Natural killer cell (primary cell): ENCODE measurements around the gene NEDD4. TPM values are rescaled to one million over a fixed set of nuclear protein-coding genes. Genes with fewer than 3 reads are reported as not detected.

Experiments used
- ATAC-seq, 3 donors: fragments of 150-1000 bp in 2 of 3; fragments of 200-7000 bp in 1 of 3; cut with Tn5 transposase; 1 replicate in 1 of 3; 2 replicates in 2 of 3; pipeline ENCODE4 v1.10.0; 2021; ENCODE audit warnings: mild to moderate bottlenecking in 2 of 3, moderate library complexity in 2 of 3
- DNase-seq, 2 donors: peaks; one replicate each; pipeline versions ENCODE4 v3.0.0 to v3.0.0-alpha.2; 2013 to 2021; ENCODE audit warnings: mixed read lengths in 1 of 2
- H3K27ac ChIP-seq: one replicate; pipeline ENCODE4 v1.5.1; 2013; ENCODE audit warnings: mild to moderate bottlenecking, low read length
- H3K27me3 ChIP-seq: one replicate; pipeline ENCODE4 v1.6.1; 2013; ENCODE audit warnings: low read length; ENCODE audit not compliant: control insufficient read depth, insufficient read depth
- H3K36me3 ChIP-seq: one replicate; pipeline ENCODE4 v1.6.1; 2013; ENCODE audit warnings: low read length; ENCODE audit not compliant: control insufficient read depth, insufficient read depth
- H3K4me1 ChIP-seq: one replicate; pipeline ENCODE4 v1.6.1; 2013; ENCODE audit warnings: low read length; ENCODE audit not compliant: control insufficient read depth, insufficient read depth
- H3K4me3 ChIP-seq: one replicate; pipeline ENCODE4 v1.5.1; 2013; ENCODE audit warnings: low read length
- H3K9me3 ChIP-seq: one replicate; pipeline ENCODE4 v1.6.1; 2013; ENCODE audit warnings: low read length; ENCODE audit not compliant: control insufficient read depth, insufficient read depth
- H3K27ac Mint-ChIP-seq, 2 donors: one replicate each; pipeline ENCODE4 v1.8.0; 2022; ENCODE audit warnings: mild to moderate bottlenecking in 2 of 2, mixed read lengths in 2 of 2, moderate library complexity in 1 of 2
- H3K27me3 Mint-ChIP-seq, 2 donors: one replicate each; pipeline ENCODE4 v1.8.0; 2022; ENCODE audit warnings: low read depth in 2 of 2, mixed read lengths in 2 of 2
- H3K36me3 Mint-ChIP-seq: one replicate; pipeline ENCODE4 v1.8.0; 2022; ENCODE audit warnings: mixed read lengths
- H3K4me1 Mint-ChIP-seq, 2 donors: one replicate each; pipeline ENCODE4 v1.8.0; 2022; ENCODE audit warnings: mixed read lengths in 2 of 2
- H3K4me3 Mint-ChIP-seq: one replicate; pipeline ENCODE4 v1.8.0; 2022; ENCODE audit warnings: mild to moderate bottlenecking, moderate library complexity, mixed read lengths
- H3K9me3 Mint-ChIP-seq, 2 donors: one replicate each; pipeline ENCODE4 v1.8.0; 2022; ENCODE audit warnings: mixed read lengths in 2 of 2
- CTCF ChIP-seq: fragments of 200-600 bp; IDR thresholded peaks from one replicate; pipeline ENCODE4 v1.8.0; 2022; ENCODE audit warnings: antibody characterized with exemption
- WGBS: methylation state at CpG from one replicate; pipeline ENCODE4 v1.1.7; 2013; ENCODE audit warnings: missing lambda C conversion rate; ENCODE audit not compliant: insufficient coverage; 5-methylcytosine and 5-hydroxymethylcytosine counted together
- intact Hi-C: fragments of 100-400 bp; cut with micrococcal nuclease; formaldehyde crosslinking; loops from one replicate; pipeline ENCODE4 v1.14.2; 2022
- total RNA-seq, 4 donors: library from RNA; stranded (reverse); fragments of 120-200 nt in 1 of 4; gene quantifications; one replicate each; pipeline versions ENCODE4 v1.2.3 to v1.2.4, GENCODE V29; 2013 to 2022

Gene NEDD4
- total RNA-seq, 3 donors from 2014 or later (not counting 1 experiment from before 2014, with no cell fraction given), result 6.9 to 9.1 (median 7.8) TPM

- H3K27ac ChIP-seq, result no peak overlapping the region
- DNase-seq (peak in 1 of 2 donors; percentile 11), ATAC-seq (no peak)
- H3K4me3 Mint-ChIP-seq, result no peak overlapping the region
- no peaks in the 10 kb centered on the region for H3K27me3 ChIP-seq
- peaks cover 13 to 22% of the 10 kb centered on the region in 2 donors for H3K27me3 Mint-ChIP-seq
- H3K4me3 ChIP-seq, result no peak overlapping the region
- H3K9me3 Mint-ChIP-seq, result no peaks in the 10 kb centered on the region
- intact Hi-C loops, result no loop called here
- no peaks in the 10 kb centered on the region for H3K36me3 Mint-ChIP-seq
- no peaks in the 10 kb centered on the region for H3K9me3 ChIP-seq
- H3K4me1 Mint-ChIP-seq, result no peaks in the 10 kb centered on the region
- WGBS, result 57% methylated on average over 6 of the region's 10 CpGs
- H3K4me1 ChIP-seq, result no peaks in the 10 kb centered on the region
- H3K27ac Mint-ChIP-seq, result no peak overlapping the region
- no peaks in the 10 kb centered on the region for H3K36me3 ChIP-seq
- TF ChIP-seq CTCF, result no peak
Measured at GRCh38 chr15:55799291-55800212, 193.9 kb downstream of the NEDD4 start.

- Mint-ChIP-seq H3K36me3 (no peaks in the 10 kb centered on the region), H3K4me1 (no peaks in the 10 kb centered on the region), H3K9me3 (peaks cover 3% of the 10 kb centered on the region in 2 donors), H3K4me3 (no peak overlapping the region), H3K27me3 (peaks cover 10 to 18% of the 10 kb centered on the region in 2 donors), H3K27ac (no peak overlapping the region)
- H3K27me3 ChIP-seq, result no peaks in the 10 kb centered on the region
- no peak for ATAC-seq
- H3K4me3 ChIP-seq, result no peak overlapping the region
- DNase-seq, result no peak
- no peak for TF ChIP-seq CTCF
- H3K4me1 ChIP-seq, result no peaks in the 10 kb centered on the region
- 80% methylated on average over 4 of the region's 4 CpGs for WGBS
- H3K27ac ChIP-seq, result no peak overlapping the region
- H3K36me3 ChIP-seq, result no peaks in the 10 kb centered on the region
- H3K9me3 ChIP-seq, result peaks cover 6% of the 10 kb centered on the region
- intact Hi-C loops, result no loop called here
Measured at GRCh38 chr15:55796321-55796965, 197.0 kb downstream of the NEDD4 start.

GRCh38 chr15:55795031-55795430, 198.4 kb downstream of the NEDD4 start:
- Mint-ChIP-seq H3K4me3 (no peak overlapping the region), H3K4me1 (no peaks in the 10 kb centered on the region), H3K27ac (no peak overlapping the region)

More at GRCh38 chr15:55795031-55795430, 198.4 kb downstream of the NEDD4 start:
- no peak for TF ChIP-seq CTCF
- Histone ChIP-seq H3K36me3 (no peaks in the 10 kb centered on the region), H3K9me3 (peaks cover 6% of the 10 kb centered on the region), H3K4me1 (no peaks in the 10 kb centered on the region), H3K4me3 (no peak overlapping the region), H3K27ac (no peak overlapping the region), H3K27me3 (no peaks in the 10 kb centered on the region)
- intact Hi-C loops, result no loop called here
- Mint-ChIP-seq H3K27me3 (peaks cover 10 to 13% of the 10 kb centered on the region in 2 donors), H3K9me3 (peaks cover 3% of the 10 kb centered on the region in 2 donors), H3K36me3 (no peaks in the 10 kb centered on the region)
- ATAC-seq (no peak), DNase-seq (no peak)
